DOHH2 (cell line): Measurements from ENCODE around the gene OR10H3.

Source experiments
- H3F3A ChIP-seq: fragments of 200-600 bp; sonication (generic), shearing (Covaris generic); 2 replicates; pipeline ENCODE4 v1.6.0; 2016; ENCODE audit warnings: antibody characterized with exemption, mild to moderate bottlenecking; ENCODE audit not compliant: control insufficient read depth, insufficient read depth
- H3K27ac ChIP-seq: fragments of 200-600 bp; sonication (generic); 2 replicates; pipeline ENCODE4 v1.5.1; 2014; ENCODE audit warnings: low read depth, mild to moderate bottlenecking, low read length, moderate library complexity
- H3K27me3 ChIP-seq: fragments of 200-600 bp; sonication (generic); 2 replicates; pipeline ENCODE4 v1.6.1; 2014; ENCODE audit warnings: mild to moderate bottlenecking, low read length, mixed read lengths; ENCODE audit not compliant: control insufficient read depth
- H3K36me3 ChIP-seq: fragments of 200-600 bp; sonication (generic); 2 replicates; pipeline ENCODE4 v1.6.1; 2014; ENCODE audit warnings: mild to moderate bottlenecking, low read length, moderate library complexity, mixed read lengths; ENCODE audit not compliant: control insufficient read depth
- H3K4me1 ChIP-seq: fragments of 200-600 bp; sonication (generic); 2 replicates; pipeline ENCODE4 v1.6.1; 2014; ENCODE audit warnings: mild to moderate bottlenecking, low read length, mixed read lengths; ENCODE audit not compliant: control insufficient read depth
- H3K4me2 ChIP-seq: fragments of 200-600 bp; sonication (generic); 2 replicates; pipeline ENCODE4 v1.6.0; 2014; ENCODE audit warnings: mild to moderate bottlenecking, low read length, moderate library complexity
- H3K4me3 ChIP-seq: fragments of 200-600 bp; sonication (generic); 2 replicates; pipeline ENCODE4 v1.5.1; 2014; ENCODE audit warnings: mild to moderate bottlenecking, low read length, mixed read lengths
- H3K79me2 ChIP-seq: fragments of 200-600 bp; sonication (generic); 2 replicates; pipeline ENCODE4 v1.6.1; 2014; ENCODE audit warnings: mild to moderate bottlenecking, low read length, mixed read lengths; ENCODE audit not compliant: control insufficient read depth
- H3K9me2 ChIP-seq: fragments of 200-600 bp; sonication (generic); replicated peaks from 2 replicates; pipeline ENCODE4 v1.6.1; 2014; ENCODE audit warnings: mild to moderate bottlenecking, low read length, mixed read lengths; ENCODE audit not compliant: control insufficient read depth
- H3K9me3 ChIP-seq: fragments of 200-600 bp; sonication (generic); 2 replicates; pipeline ENCODE4 v1.6.1; 2014; ENCODE audit warnings: antibody characterized with exemption, low read length, mixed read lengths; ENCODE audit not compliant: control insufficient read depth, insufficient read depth
- H4K20me1 ChIP-seq: fragments of 200-600 bp; sonication (generic); 2 replicates; pipeline ENCODE4 v1.6.0; 2014; ENCODE audit warnings: low read depth, mild to moderate bottlenecking, antibody characterized with exemption, low read length, moderate library complexity; ENCODE audit not compliant: control insufficient read depth, insufficient read depth
- CTCF ChIP-seq: fragments of 200-600 bp; sonication (generic); IDR thresholded peaks from one replicate; pipeline ENCODE4 v1.5.1; 2014; ENCODE audit warnings: antibody characterized with exemption, mild to moderate bottlenecking, low read depth, low read length; ENCODE audit not compliant: poor library complexity, severe bottlenecking
- EZH2phosphoT487 ChIP-seq: fragments of 200-600 bp; sonication (generic); IDR thresholded peaks from 2 replicates; pipeline ENCODE4 v1.6.1; 2017; ENCODE audit warnings: borderline replicate concordance, mild to moderate bottlenecking, antibody characterized with exemption, low read length, moderate library complexity, mixed read lengths

Gene OR10H3

GRCh38 chr19:15788594-15789270, 50.9 kb downstream of the OR10H3 start:
- Histone ChIP-seq H3K27me3 (no peaks in the 10 kb centered on the region), H3K27ac (no peak overlapping the region), H4K20me1 (no peaks in the 10 kb centered on the region), H3K9me2 (no peaks in the 10 kb centered on the region), H3F3A (no peaks in the 10 kb centered on the region), H3K9me3 (no peaks in the 10 kb centered on the region), H3K4me3 (no peak overlapping the region), H3K36me3 (no peaks in the 10 kb centered on the region), H3K4me2 (no peak overlapping the region), H3K4me1 (no peaks in the 10 kb centered on the region), H3K79me2 (no peaks in the 10 kb centered on the region)
- TF ChIP-seq EZH2phosphoT487 (no peak), CTCF (no peak)

GRCh38 chr19:15790096-15790495, 52.3 kb downstream of the OR10H3 start:
- H3K4me3 ChIP-seq = no peak overlapping the region
- no peaks in the 10 kb centered on the region for H3F3A ChIP-seq
- no peaks in the 10 kb centered on the region for H3K4me1 ChIP-seq
- TF ChIP-seq EZH2phosphoT487 = no peak
- no peak for TF ChIP-seq CTCF
- H3K36me3 ChIP-seq = no peaks in the 10 kb centered on the region
- H4K20me1 ChIP-seq = no peaks in the 10 kb centered on the region
- H3K27ac ChIP-seq = no peak overlapping the region
- H3K79me2 ChIP-seq = no peaks in the 10 kb centered on the region
- no peaks in the 10 kb centered on the region for H3K27me3 ChIP-seq
- no peaks in the 10 kb centered on the region for H3K9me3 ChIP-seq
- no peak overlapping the region for H3K4me2 ChIP-seq
- no peaks in the 10 kb centered on the region for H3K9me2 ChIP-seq
